Stimulated activated CD4-positive, alpha-beta T cell treated with anti-CD3 and anti-CD28 coated beads, Interleukin-15, amount 100 ng/mL, for 1 hour (primary cell): ENCODE data around the gene TMEM119.
A peak's percentile ranks its signal among the peaks of the same experiment; 100 is the strongest.
"Not testable (repeated sequence)": the region's sequence is repeated elsewhere in the genome, so short reads cannot be mapped to it uniquely, and the experiment has no call there.

Experiments
- DNase-seq, 2 donors: peaks; one replicate each; pipeline ENCODE4 v3.0.0-alpha.2; 2020; ENCODE audit warnings: low read depth in 1 of 2, low spot score in 1 of 2

Gene TMEM119

GRCh38 chr12:108567406-108568337 is 30.2 kb downstream of the TMEM119 start:
- DNase-seq: no peak

- no peak for DNase-seq
Measured at GRCh38 chr12:108566452-108566851, 31.4 kb downstream of the TMEM119 start.

GRCh38 chr12:108565976-108566375 is 31.9 kb downstream of the TMEM119 start:
- DNase-seq: peak; percentile 33 to 35

GRCh38 chr12:108565146-108565545 is 32.7 kb downstream of the TMEM119 start:
- DNase-seq: no peak

- DNase-seq: no peak
Measured at GRCh38 chr12:108564724-108565123, 33.2 kb downstream of the TMEM119 start.

GRCh38 chr12:108563804-108564151 is 34.1 kb downstream of the TMEM119 start:
- DNase-seq: no peak

GRCh38 chr12:108563136-108563803 is 34.6 kb downstream of the TMEM119 start:
- DNase-seq: peak; percentile 68 to 71

- DNase-seq: peak; percentile 97 to 100
Measured at GRCh38 chr12:108562348-108563135, 35.3 kb downstream of the TMEM119 start, which contains the start of gene ISCU. Gene ISCU, plus strand, starts transcription at chr12:108562596. Its CDS starts 27 bp downstream, at chr12:108562623.

GRCh38 chr12:108561852-108562347 is 36.0 kb downstream of the TMEM119 start:
- DNase-seq: no peak

GRCh38 chr12:108560752-108561719 is 36.8 kb downstream of the TMEM119 start, which contains the start of gene SART3:
Gene SART3, minus strand, starts transcription at chr12:108561173. Its CDS starts 19 bp downstream, at chr12:108561154.
- peak; percentile 50 to 65 for DNase-seq

GRCh38 chr12:108560321-108560721 is 37.6 kb downstream of the TMEM119 start:
- no peak for DNase-seq

GRCh38 chr12:108559748-108560147 is 38.1 kb downstream of the TMEM119 start:
- no peak for DNase-seq

GRCh38 chr12:108559007-108559655 is 38.8 kb downstream of the TMEM119 start:
- no peak for DNase-seq

GRCh38 chr12:108555383-108555782 is 42.5 kb downstream of the TMEM119 start:
- not testable (repeated sequence) for DNase-seq

- DNase-seq: no peak
Measured at GRCh38 chr12:108553799-108554198, 44.1 kb downstream of the TMEM119 start.

GRCh38 chr12:108551535-108551934 is 46.3 kb downstream of the TMEM119 start:
- no peak for DNase-seq

- no peak for DNase-seq
Measured at GRCh38 chr12:108548954-108549521, 48.8 kb downstream of the TMEM119 start.

- no peak for DNase-seq
Measured at GRCh38 chr12:108547686-108548085, 50.2 kb downstream of the TMEM119 start.

- no peak for DNase-seq
Measured at GRCh38 chr12:108543652-108544051, 54.2 kb downstream of the TMEM119 start.
